Upper lobe of left lung (tissue), 6 donors: ENCODE data around the gene RNLS. TPM values are rescaled to one million over a fixed set of nuclear protein-coding genes. Genes with fewer than 3 reads are reported as not detected.

Source experiments
- ATAC-seq, 2 donors: fragments of 200-7000 bp; cut with Tn5 transposase; one replicate each; pipeline ENCODE4 v1.9.1; 2022; ENCODE audit warnings: mild to moderate bottlenecking in 2 of 2, moderate library complexity in 2 of 2; ENCODE audit not compliant: low FRiP score in 2 of 2
- DNase-seq, 2 donors: peaks; one replicate each; pipeline ENCODE4 v3.0.0-alpha.2; 2019 to 2020
- H3K27ac ChIP-seq, 4 donors: fragments of 200-600 bp; sonication (generic); one replicate each; pipeline ENCODE4 v1.5.1; 2016 to 2019
- H3K27me3 ChIP-seq, 4 donors: fragments of 200-600 bp; sonication (generic); one replicate each; pipeline ENCODE4 v1.5.1; 2017 to 2019
- H3K36me3 ChIP-seq, 4 donors: fragments of 200-600 bp; sonication (generic); one replicate each; pipeline ENCODE4 v1.5.1; 2016 to 2019
- H3K4me1 ChIP-seq, 4 donors: fragments of 200-600 bp; sonication (generic); one replicate each; pipeline ENCODE4 v1.5.1; 2018 to 2019
- H3K4me3 ChIP-seq, 4 donors: fragments of 200-600 bp; sonication (generic); one replicate each; pipeline ENCODE4 v1.5.1; 2017 to 2019; ENCODE audit warnings: mild to moderate bottlenecking in 2 of 4, moderate library complexity in 1 of 4
- H3K9me3 ChIP-seq, 4 donors: fragments of 200-600 bp; sonication (generic); one replicate each; pipeline ENCODE4 v1.5.1; 2018 to 2019
- CTCF ChIP-seq, 6 experiments: fragments of 450-650 bp in 4 of 6; fragments of 200-600 bp in 2 of 6; sonication (generic) in 2 of 6; IDR thresholded peaks; one replicate each; pipeline ENCODE4 v1.5.1; 2016 to 2019; ENCODE audit warnings: antibody characterized with exemption in 6 of 6
- EP300 ChIP-seq, 4 donors: sonication (generic); formaldehyde crosslinking; IDR thresholded peaks; one replicate each; pipeline ENCODE4 v1.5.1; 2017; ENCODE audit warnings: antibody characterized with exemption in 4 of 4, control low read depth in 2 of 4
- POLR2A ChIP-seq, 4 donors: fragments of 450-650 bp; IDR thresholded peaks; one replicate each; pipeline ENCODE4 v1.5.1; 2016 to 2017; ENCODE audit warnings: antibody characterized with exemption in 4 of 4, mild to moderate bottlenecking in 2 of 4
- POLR2AphosphoS5 ChIP-seq, 2 donors: sonication (generic); formaldehyde crosslinking; IDR thresholded peaks; one replicate each; pipeline ENCODE4 v1.5.1; 2017; ENCODE audit warnings: antibody characterized with exemption in 2 of 2
- WGBS, 2 donors: methylation state at CpG; one replicate each; pipeline ENCODE4 v1.1.5; 2017 to 2018; 5-methylcytosine and 5-hydroxymethylcytosine counted together
- total RNA-seq, 6 donors: library from RNA; depleted of rRNA in 4 of 6; stranded (reverse); fragments of >200 nt in 4 of 6; gene quantifications; one replicate each; pipeline versions ENCODE4 v1.1.0 to v1.2.1, GENCODE V29; 2016 to 2021
- donor health status: DM: no; HTN: no; CAD: no; lungs with moderate emphysema.
- donor health status: DM: no; HTN: yes; CAD: no; lungs with severe emphysema.

Gene RNLS
- total RNA-seq, 6 donors from 2014 or later, result 5.0 to 27.1 (median 15.0) TPM

- no peak for ATAC-seq
- 92 to 100% methylated on average over 1 of the region's 1 CpG for WGBS, 2 donors
- Histone ChIP-seq H3K27ac (no peak overlapping the region), H3K9me3 (no peaks in the 10 kb centered on the region), H3K4me1 (peaks cover 0 to 3% (median 0%) of the 10 kb centered on the region in 4 donors), H3K36me3 (no peaks in the 10 kb centered on the region), H3K27me3 (no peaks in the 10 kb centered on the region), H3K4me3 (no peak overlapping the region)
- no peak for DNase-seq
- TF ChIP-seq POLR2AphosphoS5 (IDR thresholded peaks at IDR 0.05) (no peak), EP300 (IDR thresholded peaks at IDR 0.05) (no peak), POLR2A (IDR thresholded peaks at IDR 0.05) (no peak), CTCF (IDR thresholded peaks at IDR 0.05) (no peak)
These were observed 85.2 kb downstream of the RNLS start for GRCh38 chr10:88497913-88498312.

GRCh38 chr10:88494537-88494936, 88.6 kb downstream of the RNLS start:
- no peak for TF ChIP-seq POLR2AphosphoS5 (IDR thresholded peaks at IDR 0.05)
- no peak for TF ChIP-seq EP300 (IDR thresholded peaks at IDR 0.05)
- no peak for TF ChIP-seq CTCF (IDR thresholded peaks at IDR 0.05)
- no peak for TF ChIP-seq POLR2A (IDR thresholded peaks at IDR 0.05)
- ATAC-seq (no peak), DNase-seq (no peak)
- Histone ChIP-seq H3K9me3 (no peaks in the 10 kb centered on the region), H3K4me3 (no peak overlapping the region), H3K27ac (no peak overlapping the region), H3K27me3 (no peaks in the 10 kb centered on the region), H3K4me1 (peaks cover 0 to 3% (median 0%) of the 10 kb centered on the region in 4 donors), H3K36me3 (no peaks in the 10 kb centered on the region)

GRCh38 chr10:88493691-88494483, 89.2 kb downstream of the RNLS start:
- Histone ChIP-seq H3K9me3 (no peaks in the 10 kb centered on the region), H3K4me1 (peaks cover 0 to 3% (median 0%) of the 10 kb centered on the region in 4 donors), H3K27ac (no peak overlapping the region), H3K27me3 (no peaks in the 10 kb centered on the region), H3K36me3 (no peaks in the 10 kb centered on the region), H3K4me3 (no peak overlapping the region)
- DNase-seq (no peak), ATAC-seq (no peak)
- WGBS, 2 donors, result 43 to 53% methylated on average over 3 of the region's 3 CpGs
- TF ChIP-seq CTCF (IDR thresholded peaks at IDR 0.05) (no peak), POLR2AphosphoS5 (IDR thresholded peaks at IDR 0.05) (no peak), POLR2A (IDR thresholded peaks at IDR 0.05) (no peak), EP300 (IDR thresholded peaks at IDR 0.05) (no peak)

- no peak for DNase-seq
- Histone ChIP-seq H3K4me3 (no peak overlapping the region), H3K4me1 (peaks cover 0 to 3% (median 0%) of the 10 kb centered on the region in 4 donors), H3K36me3 (no peaks in the 10 kb centered on the region), H3K9me3 (no peaks in the 10 kb centered on the region), H3K27ac (no peak overlapping the region), H3K27me3 (no peaks in the 10 kb centered on the region)
- no peak for ATAC-seq
- TF ChIP-seq POLR2A (IDR thresholded peaks at IDR 0.05) (no peak), CTCF (IDR thresholded peaks at IDR 0.05) (no peak), EP300 (IDR thresholded peaks at IDR 0.05) (no peak), POLR2AphosphoS5 (IDR thresholded peaks at IDR 0.05) (no peak)
- 73 to 83% methylated on average over 1 of the region's 1 CpG for WGBS, 2 donors
These were observed 91.8 kb downstream of the RNLS start for GRCh38 chr10:88491314-88491713.
